SU-DHL-6 (cell line): ENCODE data around the gene TMEM250.

ENCODE experiments used
- CTCF ChIP-seq: fragments of 200-600 bp; sonication (generic); IDR thresholded peaks from one replicate; pipeline ENCODE4 v1.5.1; 2017; ENCODE audit warnings: antibody characterized with exemption, mild to moderate bottlenecking, low read length, moderate library complexity; ENCODE audit not compliant: insufficient read depth, poor library complexity, severe bottlenecking
- EZH2phosphoT487 ChIP-seq: fragments of 200-600 bp; sonication (generic), shearing (Covaris generic); conservative IDR thresholded peaks from 2 replicates; pipeline ENCODE4 v1.6.1; 2018; ENCODE audit warnings: mild to moderate bottlenecking, antibody characterized with exemption, low read length, moderate library complexity, mixed read lengths

GRCh38 chr9:136119883-136120393 lies 1.3 kb upstream of the TMEM250 start:
- TF ChIP-seq CTCF (no peak), EZH2phosphoT487 (no peak)
